NT2/D1 (cell line): ENCODE results near the gene ATL1.

Source experiments
- SUZ12 ChIP-seq: IDR thresholded peaks from 2 replicates; pipeline ENCODE4 v1.6.1; 2011; ENCODE audit not compliant: insufficient read length, insufficient read depth; ENCODE audit errors: extremely low read depth
- ZNF274 ChIP-seq: IDR thresholded peaks from 2 replicates; pipeline ENCODE4 v1.6.1; 2011; ENCODE audit warnings: mild to moderate bottlenecking, low read depth, low read length

DNA sequence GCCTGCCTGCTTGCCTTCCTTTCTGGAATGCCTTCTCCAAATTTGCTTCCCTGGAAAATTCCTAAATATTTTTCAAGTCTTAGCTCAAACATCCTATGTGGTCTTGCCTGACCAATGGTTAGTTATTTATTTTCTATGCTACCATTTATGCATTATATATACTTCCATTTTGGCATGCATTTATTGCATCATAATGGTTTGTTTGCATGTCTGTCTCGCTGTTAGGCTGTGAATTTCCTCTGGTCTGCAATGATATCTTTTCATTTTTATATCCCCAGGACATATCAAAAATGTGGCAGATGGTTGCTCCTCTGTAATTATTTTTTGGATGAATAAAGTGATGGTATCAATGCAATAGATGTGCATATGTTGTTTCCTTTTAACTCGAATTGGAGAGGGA, 30.5 kb downstream of the ATL1 start:
- TF ChIP-seq ZNF274 (no peak), SUZ12 (no peak)
